BE2C (cell line): ENCODE measurements around the gene FAM209A.
"Not testable (repeated sequence)": the region's sequence is repeated elsewhere in the genome, so short reads cannot be mapped to it uniquely, and the experiment has no call there.

ENCODE experiments used
- DNase-seq: peaks from one replicate; pipeline ENCODE4 v3.0.0-alpha.2; 2020
- H3K27me3 ChIP-seq: fragments of 250-450 bp; sonication (Bioruptor Pico); 2 replicates; pipeline ENCODE4 v1.5.1; 2020; ENCODE audit warnings: mild to moderate bottlenecking
- H3K36me3 ChIP-seq: fragments of 250-450 bp; sonication (Bioruptor Pico); 2 replicates; pipeline ENCODE4 v1.5.1; 2020; ENCODE audit warnings: mild to moderate bottlenecking
- H3K4me1 ChIP-seq: fragments of 250-450 bp; sonication (Bioruptor Pico); 2 replicates; pipeline ENCODE4 v1.5.1; 2020
- H3K4me3 ChIP-seq: 2 replicates; pipeline ENCODE4 v1.5.1; 2011; ENCODE audit warnings: low read depth, low read length
- H3K9me3 ChIP-seq: fragments of 250-450 bp; sonication (Bioruptor Pico); 2 replicates; pipeline ENCODE4 v1.5.1; 2020
- TF ChIP-seq, protein P1 (sequence below): IDR thresholded peaks from 2 replicates; pipeline ENCODE4 v1.5.1; 2012; ENCODE audit warnings: mild to moderate bottlenecking, low read depth, low read length

The FAM209A gene

DNA sequence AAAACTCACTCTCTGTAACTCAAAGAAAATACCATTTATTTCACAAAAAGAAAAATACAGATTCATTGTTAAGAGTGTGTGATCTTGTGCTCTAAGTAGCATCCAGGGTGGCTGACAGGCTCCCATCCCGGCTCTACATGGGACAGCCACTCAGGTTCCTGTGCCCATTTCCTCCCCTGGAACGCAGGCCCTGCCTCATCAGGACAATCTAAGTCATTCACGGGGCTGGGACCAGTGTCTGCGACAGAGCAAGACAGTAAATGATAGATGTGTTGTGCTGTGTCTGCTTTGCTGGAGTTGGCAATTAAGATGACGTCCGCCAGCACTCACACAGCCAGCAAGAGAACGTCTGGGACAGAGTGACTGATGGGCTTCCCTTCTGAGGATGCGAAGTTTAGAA is 6.9 kb upstream of the FAM209A start:
- Histone ChIP-seq H3K27me3 (no peaks in the 10 kb centered on the region), H3K4me1 (no peaks in the 10 kb centered on the region), H3K4me3 (no peak overlapping the region), H3K9me3 (no peaks in the 10 kb centered on the region), H3K36me3 (peaks cover 36% of the 10 kb centered on the region)
- DNase-seq: no peak
- TF ChIP-seq, protein P1, sequence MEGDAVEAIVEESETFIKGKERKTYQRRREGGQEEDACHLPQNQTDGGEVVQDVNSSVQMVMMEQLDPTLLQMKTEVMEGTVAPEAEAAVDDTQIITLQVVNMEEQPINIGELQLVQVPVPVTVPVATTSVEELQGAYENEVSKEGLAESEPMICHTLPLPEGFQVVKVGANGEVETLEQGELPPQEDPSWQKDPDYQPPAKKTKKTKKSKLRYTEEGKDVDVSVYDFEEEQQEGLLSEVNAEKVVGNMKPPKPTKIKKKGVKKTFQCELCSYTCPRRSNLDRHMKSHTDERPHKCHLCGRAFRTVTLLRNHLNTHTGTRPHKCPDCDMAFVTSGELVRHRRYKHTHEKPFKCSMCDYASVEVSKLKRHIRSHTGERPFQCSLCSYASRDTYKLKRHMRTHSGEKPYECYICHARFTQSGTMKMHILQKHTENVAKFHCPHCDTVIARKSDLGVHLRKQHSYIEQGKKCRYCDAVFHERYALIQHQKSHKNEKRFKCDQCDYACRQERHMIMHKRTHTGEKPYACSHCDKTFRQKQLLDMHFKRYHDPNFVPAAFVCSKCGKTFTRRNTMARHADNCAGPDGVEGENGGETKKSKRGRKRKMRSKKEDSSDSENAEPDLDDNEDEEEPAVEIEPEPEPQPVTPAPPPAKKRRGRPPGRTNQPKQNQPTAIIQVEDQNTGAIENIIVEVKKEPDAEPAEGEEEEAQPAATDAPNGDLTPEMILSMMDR: no peak

DNA sequence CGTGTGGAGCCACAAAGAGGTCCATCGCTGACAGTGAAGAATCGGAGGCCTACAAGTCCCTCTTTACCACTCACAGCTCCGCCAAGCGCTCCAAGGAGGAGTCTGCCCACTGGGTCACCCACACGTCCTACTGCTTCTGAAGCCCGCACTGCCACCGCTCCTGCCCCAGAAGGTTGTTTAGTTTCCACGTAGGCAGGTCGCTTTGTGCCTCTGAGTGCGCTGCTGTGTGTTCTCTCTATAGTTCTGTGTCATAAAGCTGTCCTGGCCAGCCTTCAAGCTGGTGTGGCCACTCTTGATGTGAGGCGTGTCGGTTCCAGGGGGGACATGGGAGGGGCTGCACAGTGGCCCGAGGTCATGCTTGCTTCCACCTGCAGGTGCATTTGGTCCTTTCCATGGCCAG is 6.4 kb upstream of the FAM209A start:
- no peaks in the 10 kb centered on the region for H3K9me3 ChIP-seq
- no peaks in the 10 kb centered on the region for H3K4me1 ChIP-seq
- H3K27me3 ChIP-seq: no peaks in the 10 kb centered on the region
- H3K36me3 ChIP-seq: peaks cover 33% of the 10 kb centered on the region
- H3K4me3 ChIP-seq: no peak overlapping the region
- TF ChIP-seq, protein P1: no peak
- no peak for DNase-seq

DNA sequence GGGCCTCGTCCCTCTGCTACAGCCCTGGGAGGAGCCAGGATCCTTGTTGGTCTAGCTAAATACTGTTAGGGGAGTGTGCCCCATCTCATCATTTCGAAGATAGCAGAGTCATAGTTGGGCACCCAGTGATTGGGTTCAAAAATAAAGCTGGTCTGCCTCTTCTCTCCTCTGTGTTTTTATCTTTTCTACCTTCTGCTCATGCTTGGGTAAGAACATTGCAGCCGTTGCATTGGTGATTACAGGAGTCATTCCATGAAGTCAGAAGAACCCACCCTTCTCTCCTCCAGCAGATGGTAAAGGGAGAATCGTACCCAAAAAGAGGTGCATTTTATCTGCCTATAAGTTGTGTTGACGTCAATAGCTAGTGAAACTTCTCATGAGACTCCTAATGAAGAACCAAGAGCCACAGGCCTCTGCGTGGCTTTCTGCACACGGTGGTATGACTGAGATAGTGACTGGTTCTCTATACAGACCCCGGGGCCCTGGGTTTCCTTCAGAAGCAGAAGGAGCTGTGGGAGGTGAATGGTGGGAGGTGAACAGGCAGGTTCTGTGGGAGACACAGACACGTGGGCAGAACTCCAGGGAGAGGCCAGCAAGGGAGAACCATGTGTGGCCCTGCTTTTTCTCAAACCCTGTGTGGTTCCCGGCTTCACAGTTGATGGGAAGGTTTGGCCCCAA is 5.7 kb upstream of the FAM209A start:
- Histone ChIP-seq H3K36me3 (peaks cover 27% of the 10 kb centered on the region), H3K27me3 (no peaks in the 10 kb centered on the region), H3K4me1 (no peaks in the 10 kb centered on the region), H3K4me3 (no peak overlapping the region), H3K9me3 (no peaks in the 10 kb centered on the region)
- DNase-seq: no peak
- TF ChIP-seq, protein P1: no peak

DNA sequence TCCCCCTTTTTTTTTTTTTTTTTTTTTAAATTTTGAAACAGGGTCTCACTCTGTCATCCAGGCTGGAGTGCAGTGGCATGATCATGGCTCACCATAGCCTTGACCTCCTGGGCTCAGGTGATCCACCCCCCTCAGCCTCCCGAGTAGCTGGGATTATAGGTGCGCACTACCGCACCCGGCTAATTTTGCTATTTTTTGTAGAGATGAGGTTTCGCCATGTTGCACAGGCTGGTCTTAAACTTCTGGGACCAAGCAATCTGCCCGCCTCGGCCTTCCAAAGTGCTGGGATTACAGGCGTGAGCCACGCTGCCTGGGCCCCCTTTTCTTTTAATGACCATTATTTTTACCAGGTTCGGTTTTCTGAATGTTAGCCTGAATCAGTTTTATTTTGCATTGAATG is 5.0 kb upstream of the FAM209A start:
- Histone ChIP-seq H3K4me3 (no peak overlapping the region), H3K4me1 (no peaks in the 10 kb centered on the region), H3K9me3 (no peaks in the 10 kb centered on the region), H3K27me3 (no peaks in the 10 kb centered on the region), H3K36me3 (peaks cover 24% of the 10 kb centered on the region)
- DNase-seq: no peak
- TF ChIP-seq, protein P1: no peak

DNA sequence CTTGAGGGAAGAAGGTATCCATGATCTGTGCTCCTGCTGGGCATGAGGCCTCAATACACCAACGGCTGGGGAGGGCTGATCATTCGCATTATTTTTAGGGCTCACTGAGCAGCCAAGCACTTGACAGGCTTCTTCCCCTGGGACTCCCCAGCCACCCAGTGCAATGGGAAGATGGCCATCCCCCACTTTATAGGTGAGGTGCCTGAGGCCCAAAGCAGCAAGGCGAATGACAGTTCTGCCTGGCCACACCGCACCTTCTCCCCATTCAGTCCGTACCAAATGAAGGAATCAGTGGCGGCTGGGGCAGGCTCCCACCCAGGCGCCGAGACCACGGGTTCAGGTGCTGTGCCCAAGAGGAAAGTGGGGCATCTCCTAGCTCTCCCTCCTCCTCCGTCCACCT is 4.4 kb upstream of the FAM209A start:
- H3K9me3 ChIP-seq: no peaks in the 10 kb centered on the region
- H3K4me1 ChIP-seq: no peaks in the 10 kb centered on the region
- peaks cover 24% of the 10 kb centered on the region for H3K36me3 ChIP-seq
- no peaks in the 10 kb centered on the region for H3K27me3 ChIP-seq
- H3K4me3 ChIP-seq: no peak overlapping the region
- no peak for DNase-seq
- TF ChIP-seq, protein P1: no peak

DNA sequence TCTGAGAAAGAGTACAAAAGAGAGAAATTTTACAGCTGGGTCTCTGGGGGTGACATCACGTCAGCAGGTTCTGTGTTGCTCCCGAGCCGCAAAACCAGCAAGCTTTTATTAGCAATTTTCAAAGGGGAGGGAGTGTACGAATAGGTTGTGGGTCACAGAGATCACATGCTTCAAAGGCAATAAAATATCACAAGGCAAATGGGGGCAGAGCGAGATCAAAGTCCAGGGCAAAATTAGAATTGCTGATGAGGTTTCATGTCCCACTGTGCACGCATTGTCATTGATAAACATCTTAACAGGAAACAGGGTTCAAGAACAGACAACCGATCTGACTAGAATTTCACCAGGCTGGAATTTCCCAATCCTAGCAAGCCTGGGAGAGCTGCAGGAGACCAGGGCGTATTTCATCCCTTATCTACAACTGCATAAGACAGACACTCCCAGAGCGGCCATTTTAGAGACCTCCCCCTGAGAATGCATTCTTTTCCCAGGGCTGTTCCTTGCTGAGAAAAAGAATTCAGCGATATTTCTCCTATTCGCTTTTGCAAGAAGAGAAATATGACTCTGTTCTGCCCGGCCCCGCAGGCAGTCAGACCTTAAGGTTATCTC is 3.7 kb upstream of the FAM209A start:
- DNase-seq, H3K9me3 ChIP-seq, H3K4me3 ChIP-seq, H3K4me1 ChIP-seq, H3K27me3 ChIP-seq: not testable (repeated sequence)
- peaks cover 24% of the 10 kb centered on the region for H3K36me3 ChIP-seq
